Stimulated activated CD8-positive, alpha-beta memory T cell treated with anti-CD3 and anti-CD28 coated beads, Interleukin-12 subunit alpha, Interleukin-12 subunit beta, amount 100 ng/mL, for 4 hours (primary cell): ENCODE results near the gene TMEM178B.
"Not testable (repeated sequence)": the region's sequence is repeated elsewhere in the genome, so short reads cannot be mapped to it uniquely, and the experiment has no call there.

Source experiments
- DNase-seq: peaks from one replicate; pipeline ENCODE4 v3.0.0-alpha.2; 2020; ENCODE audit warnings: low read depth

TMEM178B gene

DNA sequence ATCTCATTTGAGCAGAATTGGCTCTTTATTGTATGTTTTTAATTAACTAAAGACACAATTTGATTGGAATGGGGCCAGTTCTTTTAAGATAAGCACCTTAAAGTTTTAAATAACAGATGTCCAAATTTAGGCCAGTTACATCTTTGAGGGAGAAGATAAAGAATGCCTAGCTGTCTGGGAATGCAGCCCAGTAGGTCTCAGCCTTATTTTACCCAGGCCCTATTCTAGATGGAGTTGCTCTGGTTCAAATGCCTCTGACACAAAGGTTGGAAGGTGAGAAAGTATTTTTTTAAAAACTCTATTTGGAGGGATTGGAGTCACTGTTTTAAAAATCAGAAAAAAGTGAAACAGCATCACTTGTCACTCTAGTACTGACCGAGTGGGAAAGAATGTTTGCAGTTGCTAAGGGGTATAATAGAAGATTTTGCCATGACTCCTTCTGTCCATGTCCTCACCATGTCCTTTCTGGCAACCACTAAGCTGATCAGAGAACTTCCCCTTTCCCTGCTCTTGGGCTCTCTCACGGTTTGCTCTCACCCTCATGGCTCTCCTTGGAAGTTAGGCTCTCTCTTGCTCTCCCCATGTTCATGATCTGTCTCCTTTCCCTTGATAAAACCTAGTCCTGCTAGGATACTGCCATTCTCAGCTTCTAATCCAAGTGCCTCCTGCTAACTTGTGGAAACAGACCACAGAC lies 239.1 kb downstream of the TMEM178B start:
- DNase-seq: no peak

GRCh38 chr7:141313896-141314295 lies 240.0 kb downstream of the TMEM178B start:
- no peak for DNase-seq

- DNase-seq: no peak
These were observed 243.2 kb downstream of the TMEM178B start for GRCh38 chr7:141317033-141317585.

GRCh38 chr7:141320287-141320686 lies 246.4 kb downstream of the TMEM178B start:
- no peak for DNase-seq

GRCh38 chr7:141322383-141322782 lies 248.5 kb downstream of the TMEM178B start:
- no peak for DNase-seq

GRCh38 chr7:141323826-141324225 lies 250.0 kb downstream of the TMEM178B start:
- no peak for DNase-seq

GRCh38 chr7:141324870-141325269 lies 251.0 kb downstream of the TMEM178B start:
- no peak for DNase-seq

GRCh38 chr7:141325275-141325674 lies 251.4 kb downstream of the TMEM178B start:
- no peak for DNase-seq

DNA sequence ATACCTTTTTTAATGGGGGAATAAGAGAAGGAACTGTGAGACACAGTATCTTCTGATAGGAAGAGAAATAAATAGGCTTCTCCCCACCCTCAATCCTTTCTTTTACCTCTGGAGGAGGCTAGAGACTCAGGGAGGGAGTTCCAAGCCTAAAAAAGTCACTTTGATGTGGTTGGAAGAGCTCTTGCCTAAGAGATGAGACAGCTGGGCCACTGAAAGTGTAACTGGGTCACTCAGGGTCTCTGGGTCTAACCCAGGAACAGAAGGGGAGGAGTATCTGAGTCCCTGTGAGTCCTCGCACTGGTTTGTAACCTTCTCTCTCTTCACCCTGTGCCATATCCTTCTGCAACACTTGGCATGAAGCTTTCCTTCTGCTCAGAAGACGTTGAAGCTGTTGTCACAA lies 254.4 kb downstream of the TMEM178B start:
- no peak for DNase-seq

GRCh38 chr7:141330285-141330684 lies 256.4 kb downstream of the TMEM178B start:
- not testable (repeated sequence) for DNase-seq

GRCh38 chr7:141333459-141333858 lies 259.6 kb downstream of the TMEM178B start:
- no peak for DNase-seq

DNA sequence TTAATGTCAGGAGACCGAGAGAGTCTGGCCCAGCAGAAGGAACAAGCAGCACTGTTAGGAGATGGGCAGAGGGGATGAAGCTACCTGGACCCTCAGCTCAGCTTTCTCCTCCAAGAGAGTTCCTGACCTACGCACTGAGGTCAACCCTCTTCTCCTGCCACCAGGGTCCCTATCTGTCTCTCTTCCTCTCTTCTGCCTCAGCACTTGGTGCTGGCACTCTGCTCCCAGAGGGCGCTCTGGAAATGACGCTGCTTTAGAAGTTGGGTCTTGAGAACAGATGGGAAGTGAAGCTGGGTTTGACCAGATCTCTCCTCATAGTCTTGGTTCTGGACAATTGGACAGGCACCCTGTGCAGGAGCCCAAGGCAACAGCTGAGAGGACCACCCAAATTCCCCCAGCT lies 261.3 kb downstream of the TMEM178B start:
- no peak for DNase-seq

DNA sequence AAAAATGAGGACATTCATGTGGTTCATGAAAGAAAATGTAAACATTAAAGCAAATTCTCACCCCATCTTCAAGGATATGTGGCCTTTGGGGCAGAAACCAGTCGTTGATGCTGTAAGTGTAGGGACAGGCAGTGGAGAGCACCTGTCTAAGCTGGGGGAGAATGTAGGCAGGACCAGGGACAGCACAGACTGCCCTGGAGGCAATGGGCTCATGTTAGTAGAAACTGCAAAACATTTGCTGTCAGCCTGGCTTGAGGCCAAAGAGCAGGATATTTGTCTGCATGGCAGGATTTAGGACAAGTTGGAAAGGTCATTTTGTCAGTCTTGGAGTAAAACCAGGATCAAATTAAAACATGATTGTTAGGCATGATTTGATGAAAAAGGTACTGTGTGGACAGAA lies 265.7 kb downstream of the TMEM178B start:
- no peak for DNase-seq

- DNase-seq: no peak
These were observed 267.1 kb downstream of the TMEM178B start for GRCh38 chr7:141340991-141341390.

- no peak for DNase-seq
These were observed 269.0 kb downstream of the TMEM178B start for GRCh38 chr7:141342621-141343408.

DNA sequence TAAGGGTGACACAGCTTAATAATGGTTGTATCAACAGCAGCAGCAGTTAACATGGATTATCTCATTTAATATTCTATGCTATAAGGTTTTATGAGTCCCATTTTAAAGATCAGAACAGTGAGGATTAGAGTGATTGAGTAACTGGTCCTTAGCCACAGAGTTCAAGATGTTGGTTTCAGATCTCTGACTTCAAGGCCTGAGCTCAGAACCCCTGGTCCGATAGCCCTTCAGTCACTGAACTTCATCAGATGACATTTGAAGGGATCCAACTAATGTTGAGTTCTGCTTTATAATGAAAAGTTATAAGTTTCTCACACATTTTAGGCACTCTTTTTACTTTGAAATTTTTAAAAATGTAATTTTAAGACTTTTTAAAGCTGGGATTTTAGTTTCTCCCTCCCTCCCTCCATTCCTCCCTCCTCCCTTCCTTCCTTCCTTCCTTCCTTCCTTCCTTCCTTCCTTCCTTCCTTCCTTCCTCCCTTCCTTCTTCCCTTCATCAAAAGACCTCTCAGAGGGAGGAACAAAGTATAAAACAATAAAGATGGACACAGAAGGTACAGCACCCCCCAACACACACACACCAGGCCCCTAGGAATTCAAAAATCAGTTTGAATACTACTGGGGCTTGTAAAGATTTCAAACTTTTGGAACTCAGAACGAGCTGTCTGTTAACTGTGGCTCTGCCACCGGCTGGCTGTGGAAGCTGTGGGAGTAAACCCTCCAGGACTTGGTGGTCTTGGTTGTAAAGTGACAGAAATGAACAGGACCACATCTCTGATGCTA lies 270.5 kb downstream of the TMEM178B start:
- DNase-seq: no peak

DNA sequence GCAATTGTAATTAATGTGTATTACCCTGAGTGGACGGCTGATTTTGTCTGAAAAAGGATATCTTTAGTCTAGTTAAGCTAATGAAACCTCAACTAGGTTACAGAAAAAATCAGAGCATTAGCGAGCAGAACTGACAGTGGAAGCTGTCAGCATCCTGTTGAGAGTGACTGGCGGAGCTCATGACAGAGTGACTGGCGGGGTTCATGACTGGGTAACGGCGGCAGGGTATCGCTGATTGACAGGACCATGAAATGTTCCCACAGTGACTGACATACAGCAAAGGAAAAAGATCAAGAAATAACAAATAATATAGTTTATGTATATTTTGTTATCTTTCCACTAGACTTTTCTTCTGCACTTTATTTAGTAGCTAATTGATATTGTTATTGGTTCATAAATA lies 274.9 kb downstream of the TMEM178B start:
- no peak for DNase-seq

- DNase-seq: no peak
These were observed 275.5 kb downstream of the TMEM178B start for GRCh38 chr7:141349338-141349737.

DNA sequence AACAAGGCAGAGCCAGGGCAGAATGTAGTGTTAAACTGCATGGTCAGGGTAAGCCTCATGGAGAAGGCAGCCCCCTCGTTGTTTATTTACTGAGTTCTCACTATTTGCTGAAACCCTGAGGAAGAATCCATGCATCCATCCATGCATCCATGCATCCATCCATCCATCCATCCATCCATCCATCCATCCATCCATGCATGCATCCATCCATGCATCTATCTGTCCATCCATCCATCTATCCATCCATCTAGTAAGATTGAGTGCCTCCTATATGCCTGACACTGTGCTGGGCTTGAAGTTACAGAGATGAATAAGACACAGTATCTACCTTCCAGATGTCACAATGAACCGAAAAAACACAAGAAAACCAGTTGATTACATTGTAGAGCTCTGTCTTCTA lies 275.9 kb downstream of the TMEM178B start:
- no peak for DNase-seq

- no peak for DNase-seq
These were observed 277.3 kb downstream of the TMEM178B start for GRCh38 chr7:141351175-141351574.

DNA sequence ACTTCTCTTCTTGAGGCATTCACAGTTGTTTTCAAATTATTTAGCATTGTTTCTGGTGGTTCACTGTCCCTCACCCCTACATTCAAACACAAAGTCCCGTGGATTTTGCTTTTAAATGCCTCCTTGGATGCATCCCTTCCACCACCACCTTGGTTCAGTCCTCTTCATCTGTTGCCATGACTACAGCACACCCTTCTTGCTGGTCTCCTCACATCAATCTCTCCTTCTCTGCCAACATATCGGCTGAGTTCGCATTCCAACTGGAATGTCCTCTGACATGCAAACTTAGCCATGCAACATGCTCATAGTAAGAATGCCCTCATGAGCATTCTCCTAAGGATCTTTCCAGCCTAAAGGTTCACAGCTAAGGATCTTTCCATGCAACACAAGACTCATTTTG lies 279.1 kb downstream of the TMEM178B start:
- DNase-seq: no peak

GRCh38 chr7:141354251-141354650 lies 280.4 kb downstream of the TMEM178B start:
- no peak for DNase-seq

DNA sequence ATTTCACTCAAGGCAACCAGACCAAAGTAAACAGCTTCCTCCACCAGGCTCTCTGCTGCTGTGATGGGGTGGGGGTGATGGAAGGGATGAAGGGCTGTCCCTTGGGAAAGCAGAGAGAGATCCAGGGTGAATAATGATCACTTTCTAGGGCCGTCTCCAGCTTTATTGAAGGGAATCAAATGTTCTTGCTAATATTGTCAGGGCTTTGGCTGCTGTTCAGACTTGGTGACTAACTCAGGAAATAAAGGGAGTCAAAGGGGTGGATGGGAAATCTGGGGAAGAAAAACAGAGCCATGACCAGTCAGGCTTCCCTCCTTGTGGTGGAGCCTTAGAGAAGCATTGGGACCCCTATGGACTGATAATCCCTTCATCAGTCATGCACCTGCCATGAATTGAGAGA lies 281.2 kb downstream of the TMEM178B start:
- no peak for DNase-seq
